Adrenal gland (tissue), 5 donors: ENCODE results near the gene PAWR.

Source experiments
- CTCF ChIP-seq, 6 experiments: fragments of 450-650 bp in 4 of 6; fragments of 200-600 bp in 2 of 6; sonication (generic) in 1 of 6; IDR thresholded peaks; 1 replicate in 5 of 6; 2 replicates in 1 of 6; pipeline versions ENCODE4 v1.5.1 to v1.8.0; 2016 to 2021; ENCODE audit warnings: antibody characterized with exemption in 6 of 6, mild to moderate bottlenecking in 2 of 6, moderate library complexity in 1 of 6
- POLR2A ChIP-seq, 2 donors: fragments of 450-650 bp; IDR thresholded peaks; one replicate each; pipeline ENCODE4 v1.6.1; 2017; ENCODE audit warnings: antibody characterized with exemption in 2 of 2, mild to moderate bottlenecking in 2 of 2, moderate library complexity in 1 of 2
- donor health status: DM: no; HTN: no; CAD: no.

- TF ChIP-seq POLR2A (IDR thresholded peaks at IDR 0.05) (no peak), CTCF (IDR thresholded peaks at IDR 0.05) (no peak)
Observed at GRCh38 chr12:79686171-79686570, 4.6 kb downstream of the PAWR start.
